Skeletal muscle tissue (tissue), 4 donors: ENCODE results near the gene NAA38. TPM values are rescaled to one million over a fixed set of nuclear protein-coding genes. Genes with fewer than 3 reads are reported as not detected.
A peak's percentile ranks its signal among the peaks of the same experiment; 100 is the strongest.

Experiments used
- H3K27ac ChIP-seq: one replicate; pipeline ENCODE4 v1.7.0; 2013; ENCODE audit warnings: mild to moderate bottlenecking, low read depth, low read length, inconsistent platforms
- H3K27me3 ChIP-seq, 3 donors: one replicate each; pipeline ENCODE4 v1.7.0; 2013; ENCODE audit warnings: low read length in 3 of 3; ENCODE audit not compliant: control insufficient read depth in 3 of 3, insufficient read depth in 3 of 3
- H3K36me3 ChIP-seq, 3 donors: one replicate each; pipeline ENCODE4 v1.7.0; 2013; ENCODE audit warnings: low read length in 3 of 3; ENCODE audit not compliant: control insufficient read depth in 3 of 3, insufficient read depth in 3 of 3
- H3K4me1 ChIP-seq, 3 donors: one replicate each; pipeline ENCODE4 v1.7.0; 2013; ENCODE audit warnings: low read length in 3 of 3, mild to moderate bottlenecking in 3 of 3; ENCODE audit not compliant: control insufficient read depth in 3 of 3, insufficient read depth in 3 of 3
- H3K4me3 ChIP-seq, 3 donors: one replicate each; pipeline ENCODE4 v1.7.0; 2013; ENCODE audit warnings: low read length in 3 of 3
- H3K9ac ChIP-seq, 3 donors: one replicate each; pipeline ENCODE4 v1.7.0; 2013; ENCODE audit warnings: low read length in 3 of 3, mild to moderate bottlenecking in 3 of 3, moderate library complexity in 2 of 3, low read depth in 1 of 3
- H3K9me3 ChIP-seq, 3 donors: one replicate each; pipeline ENCODE4 v1.7.0; 2013; ENCODE audit warnings: low read length in 3 of 3; ENCODE audit not compliant: control insufficient read depth in 3 of 3
- total RNA-seq: library from RNA; depleted of rRNA; stranded (reverse); fragments of >200 nt; gene quantifications from one replicate; pipeline ENCODE4 v1.2.3, GENCODE V29; 2014
- donor health status: Osteomylitis.

Gene NAA38
- total RNA-seq, 1 donor from 2014 or later: 50.1 TPM

DNA sequence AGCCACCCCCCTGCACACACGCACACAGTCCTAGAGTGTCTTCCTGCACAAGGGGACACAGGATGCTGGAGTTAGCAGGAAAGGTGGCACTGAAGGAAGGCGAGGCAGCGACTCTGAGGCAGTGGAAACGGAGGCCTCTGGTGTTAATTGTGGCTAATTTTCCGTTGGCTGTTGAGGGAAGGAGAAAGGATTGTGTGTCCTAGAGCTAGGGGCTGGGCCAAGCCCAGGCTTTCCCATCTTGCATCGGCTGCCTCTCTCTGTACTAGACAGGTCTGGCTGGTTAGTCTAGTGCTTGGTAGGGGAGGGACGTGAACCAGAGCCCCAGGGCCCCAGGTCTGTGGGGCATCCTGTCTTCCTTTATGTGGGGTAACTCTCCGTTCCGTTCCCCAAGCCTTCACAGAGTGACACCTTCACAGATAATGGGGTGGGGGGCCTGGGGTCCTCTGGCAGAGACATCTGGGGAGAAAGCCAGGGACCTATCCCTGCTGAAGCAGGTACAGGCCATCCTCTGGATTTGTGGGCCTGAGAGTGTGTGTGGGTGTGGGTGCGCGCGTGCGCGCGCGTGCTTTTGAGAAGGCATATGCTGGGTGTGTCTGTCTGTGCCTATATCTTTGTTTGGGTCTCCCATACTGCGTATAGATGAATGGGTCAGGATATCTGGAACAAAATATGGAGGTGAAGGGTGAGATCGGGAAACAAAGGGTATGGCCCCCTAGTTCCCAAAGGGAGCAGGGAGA lies 31.0 kb upstream of the NAA38 start, which contains the start of gene CHD3:
Gene CHD3 (plus strand): TSS at position 606 of the 737 bp plus-strand sequence. CDS start 212 bp downstream, outside the sequence.
- H3K27me3 ChIP-seq: peaks cover 0 to 29% (median 8%) of the 10 kb centered on the region in 3 donors
- peaks cover 6 to 11% (median 7%) of the 10 kb centered on the region in 3 donors for H3K36me3 ChIP-seq
- peaks cover 44 to 47% (median 46%) of the 10 kb centered on the region in 3 donors for H3K4me1 ChIP-seq
- H3K9me3 ChIP-seq: no peaks in the 10 kb centered on the region
- H3K27ac ChIP-seq: peak within 1 kb of the TSS; percentile 77
- peak within 1 kb of the TSS; percentile 73 to 77 (median 76) for H3K4me3 ChIP-seq
- H3K9ac ChIP-seq: peak within 1 kb of the TSS; percentile 50 to 75 (median 74)

DNA sequence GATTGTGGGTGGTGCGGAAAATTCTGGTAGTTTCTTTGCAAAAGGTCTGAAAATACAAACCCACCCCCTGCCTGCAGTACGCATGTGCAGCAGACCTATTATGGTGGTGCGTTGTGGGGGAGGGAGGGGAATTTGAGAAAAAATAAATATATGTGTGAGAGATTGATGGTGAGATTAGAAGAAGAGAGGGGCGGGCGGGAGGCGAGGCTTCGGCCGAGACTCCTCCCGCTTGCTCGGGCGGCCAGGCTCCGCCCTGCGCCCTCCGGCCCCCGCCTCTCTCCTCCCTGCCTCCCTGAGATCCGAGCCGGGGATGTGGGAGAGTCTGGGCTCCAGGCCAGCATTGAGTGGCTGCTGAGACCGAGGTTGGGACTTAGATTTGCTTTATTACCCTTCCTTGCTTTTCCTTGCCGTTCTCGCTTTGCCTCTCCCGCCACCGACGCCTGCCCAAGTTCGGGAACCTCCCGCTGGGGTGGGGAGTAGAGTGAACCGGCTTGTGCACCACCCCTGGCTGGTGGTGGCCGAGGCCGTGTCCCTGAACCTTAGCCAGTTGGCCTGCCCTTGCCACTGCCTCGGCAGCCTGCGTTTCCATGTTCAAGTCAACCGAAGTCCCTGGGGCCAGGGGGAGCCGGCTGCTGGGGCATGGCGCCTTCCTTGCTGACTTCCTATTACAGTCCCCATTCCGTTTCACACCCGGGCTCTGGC lies 30.3 kb upstream of the NAA38 start:
- Histone ChIP-seq H3K27me3 (peaks cover 0 to 34% (median 12%) of the 10 kb centered on the region in 3 donors), H3K4me3 (peak overlapping the region; percentile 73 to 77 (median 76)), H3K27ac (peak overlapping the region; percentile 77), H3K9ac (peak overlapping the region; percentile 50 to 75 (median 74)), H3K4me1 (peaks cover 44 to 47% (median 46%) of the 10 kb centered on the region in 3 donors), H3K9me3 (no peaks in the 10 kb centered on the region), H3K36me3 (peaks cover 6 to 11% (median 7%) of the 10 kb centered on the region in 3 donors)

DNA sequence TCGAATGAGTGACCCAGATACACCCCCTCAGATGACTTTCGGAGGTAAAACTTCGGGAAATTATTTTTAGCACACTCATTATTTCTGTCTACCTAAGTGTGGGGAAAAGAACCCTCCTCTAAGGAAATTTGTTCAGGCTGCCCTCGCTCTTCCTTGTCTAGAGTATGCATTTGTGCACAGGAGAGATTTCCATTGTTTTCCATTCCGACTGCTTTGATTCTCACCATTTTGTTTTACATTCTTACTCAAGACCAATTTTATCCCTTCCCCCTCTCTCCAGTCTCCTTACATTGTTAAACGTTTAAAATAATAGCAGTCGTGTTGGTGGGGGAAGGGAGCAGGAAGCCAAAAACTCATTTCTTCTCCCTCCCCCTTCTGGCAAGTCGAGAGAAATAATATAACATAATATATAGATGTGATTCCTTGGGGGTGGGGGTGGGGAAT lies 29.7 kb upstream of the NAA38 start:
- Histone ChIP-seq H3K9ac (peak overlapping the region in 2 of 3 donors; percentile 50 to 62), H3K9me3 (no peaks in the 10 kb centered on the region), H3K27ac (peak overlapping the region; percentile 77), H3K36me3 (peaks cover 6 to 11% (median 7%) of the 10 kb centered on the region in 3 donors), H3K4me3 (peak overlapping the region; percentile 45 to 77 (median 76)), H3K27me3 (peaks cover 0 to 38% (median 14%) of the 10 kb centered on the region in 3 donors), H3K4me1 (peaks cover 44 to 47% (median 46%) of the 10 kb centered on the region in 3 donors)

DNA sequence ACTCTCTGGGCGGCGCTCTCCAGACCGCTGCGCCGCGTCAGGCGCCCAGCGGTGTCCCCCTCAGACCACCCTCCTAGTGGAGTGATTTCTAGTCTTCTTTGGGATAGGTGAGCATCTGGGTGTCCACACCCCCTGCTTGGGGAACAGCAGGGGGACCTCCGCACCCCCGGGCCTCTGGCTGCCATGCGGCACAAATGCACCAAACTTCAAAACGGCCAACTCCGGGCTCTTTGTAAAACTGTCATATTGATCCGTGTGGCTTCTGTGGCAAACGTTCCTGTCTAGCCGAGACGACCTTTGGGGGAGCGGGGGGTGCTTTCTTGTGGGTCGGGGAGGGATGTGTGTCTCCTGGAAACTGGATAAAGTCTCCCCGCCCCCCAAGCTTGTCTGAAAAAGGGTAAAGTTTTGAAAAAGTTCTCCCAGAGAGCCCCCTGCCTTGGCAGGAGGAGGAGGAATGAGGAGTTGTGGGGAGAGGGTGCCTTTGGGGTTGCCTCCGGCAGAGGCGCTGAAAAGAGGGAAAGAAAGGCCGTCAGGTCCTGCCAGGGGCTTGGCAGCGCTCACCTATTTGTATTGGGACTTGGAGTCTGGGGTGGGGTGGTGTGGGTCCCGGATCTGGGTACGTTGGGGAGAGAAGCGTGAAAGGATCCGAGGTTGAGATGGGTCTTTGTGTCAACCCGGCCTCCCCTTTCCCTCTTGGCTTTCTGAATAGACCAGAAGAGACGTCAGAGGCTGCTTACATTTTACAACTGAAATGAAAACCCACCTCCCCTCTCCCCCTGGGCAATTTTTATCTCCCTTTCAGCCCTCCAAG lies 29.1 kb upstream of the NAA38 start:
- Histone ChIP-seq H3K4me1 (peaks cover 44 to 47% (median 46%) of the 10 kb centered on the region in 3 donors), H3K4me3 (peak overlapping the region; percentile 72 to 77 (median 76)), H3K9me3 (no peaks in the 10 kb centered on the region), H3K36me3 (peaks cover 6 to 8% (median 7%) of the 10 kb centered on the region in 3 donors), H3K27me3 (peaks cover 0 to 41% (median 15%) of the 10 kb centered on the region in 3 donors), H3K9ac (peak overlapping the region; percentile 20 to 62 (median 54)), H3K27ac (peak overlapping the region; percentile 77)

DNA sequence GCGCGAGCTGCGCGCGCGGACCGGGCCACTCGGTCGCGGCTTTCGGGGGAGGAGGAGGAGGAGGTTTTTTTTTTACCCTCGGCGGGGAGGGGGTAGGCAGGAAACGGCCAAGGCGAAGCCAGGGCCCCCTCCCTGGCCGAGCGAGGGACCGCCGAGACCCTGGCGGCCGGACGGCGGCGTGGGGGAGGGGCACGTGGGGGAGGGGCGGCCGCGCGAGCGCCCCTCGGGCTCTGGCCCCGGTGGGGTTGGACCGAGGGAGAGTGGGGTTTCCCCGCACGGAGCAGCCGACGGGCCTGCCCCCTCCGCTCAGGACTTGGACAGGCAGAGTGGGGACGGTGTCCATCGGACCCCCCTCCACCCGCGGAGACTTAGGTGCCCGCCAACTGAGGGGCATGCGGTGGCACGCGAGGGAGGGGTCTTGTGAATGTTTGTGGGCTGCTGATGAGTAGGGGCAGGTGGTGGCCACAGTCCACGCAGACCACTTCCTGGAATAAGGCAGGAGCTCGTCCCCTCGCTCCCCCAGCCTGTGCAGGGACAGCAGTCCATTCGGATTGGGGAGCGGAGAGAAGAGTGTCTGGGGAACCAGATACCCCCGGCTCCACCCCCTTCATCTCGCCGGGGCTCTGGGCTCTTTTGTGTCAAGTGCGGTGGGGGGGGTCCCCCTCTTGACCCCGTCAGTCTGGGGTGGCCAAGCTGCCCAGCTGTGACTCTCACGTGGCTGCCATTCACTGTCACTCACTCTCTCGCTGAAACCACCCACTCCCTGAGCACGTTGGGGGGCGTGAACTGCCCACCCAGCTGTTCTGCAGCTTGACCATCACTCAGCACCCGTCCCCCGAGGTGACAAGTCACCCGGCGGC lies 28.2 kb upstream of the NAA38 start:
- peaks cover 0 to 2% (median 1%) of the 10 kb centered on the region in 3 donors for H3K36me3 ChIP-seq
- H3K9ac ChIP-seq: peak overlapping the region; percentile 54 to 65 (median 62)
- H3K4me1 ChIP-seq: peaks cover 44 to 47% (median 46%) of the 10 kb centered on the region in 3 donors
- H3K4me3 ChIP-seq: peak overlapping the region; percentile 69 to 77 (median 72)
- H3K27me3 ChIP-seq: peaks cover 0 to 41% (median 19%) of the 10 kb centered on the region in 3 donors
- no peaks in the 10 kb centered on the region for H3K9me3 ChIP-seq
- peak overlapping the region; percentile 77 for H3K27ac ChIP-seq

DNA sequence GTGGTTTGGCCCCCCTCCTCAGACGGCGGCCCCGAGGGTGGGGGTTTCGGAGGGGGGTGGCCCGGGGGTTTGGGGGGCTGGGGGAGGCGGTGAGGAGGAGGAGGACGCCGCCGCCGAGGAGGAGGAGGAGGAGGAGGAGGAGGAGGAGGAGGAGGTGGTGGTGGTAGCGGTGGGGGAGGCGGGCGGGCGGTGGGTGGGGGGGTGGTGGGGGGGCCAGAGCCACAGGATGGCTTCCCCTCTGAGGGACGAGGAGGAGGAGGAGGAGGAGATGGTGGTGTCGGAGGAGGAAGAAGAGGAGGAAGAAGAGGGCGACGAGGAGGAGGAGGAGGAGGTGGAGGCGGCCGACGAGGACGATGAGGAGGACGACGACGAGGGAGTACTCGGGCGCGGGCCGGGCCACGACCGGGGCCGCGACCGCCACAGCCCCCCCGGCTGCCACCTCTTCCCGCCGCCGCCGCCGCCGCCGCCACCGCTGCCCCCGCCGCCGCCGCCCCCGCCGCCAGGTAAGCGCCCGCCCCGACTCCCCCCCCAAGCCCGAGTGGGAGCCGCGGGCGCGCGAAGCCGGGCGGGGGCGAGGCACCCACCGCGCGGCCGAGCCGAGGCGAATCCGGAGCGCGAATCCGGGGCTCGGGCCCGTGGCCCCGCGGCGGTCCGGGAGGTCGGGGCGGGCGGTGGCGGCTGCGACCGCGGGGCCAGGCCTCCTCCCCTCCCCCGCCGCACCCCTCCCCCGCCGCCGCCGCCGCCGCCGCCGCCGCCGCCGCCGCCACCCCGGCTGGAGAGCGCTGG lies 27.4 kb upstream of the NAA38 start:
- H3K9ac ChIP-seq: no peak overlapping the region
- H3K4me1 ChIP-seq: peaks cover 42 to 44% (median 42%) of the 10 kb centered on the region in 3 donors
- H3K27me3 ChIP-seq: peaks cover 0 to 41% (median 21%) of the 10 kb centered on the region in 3 donors

DNA sequence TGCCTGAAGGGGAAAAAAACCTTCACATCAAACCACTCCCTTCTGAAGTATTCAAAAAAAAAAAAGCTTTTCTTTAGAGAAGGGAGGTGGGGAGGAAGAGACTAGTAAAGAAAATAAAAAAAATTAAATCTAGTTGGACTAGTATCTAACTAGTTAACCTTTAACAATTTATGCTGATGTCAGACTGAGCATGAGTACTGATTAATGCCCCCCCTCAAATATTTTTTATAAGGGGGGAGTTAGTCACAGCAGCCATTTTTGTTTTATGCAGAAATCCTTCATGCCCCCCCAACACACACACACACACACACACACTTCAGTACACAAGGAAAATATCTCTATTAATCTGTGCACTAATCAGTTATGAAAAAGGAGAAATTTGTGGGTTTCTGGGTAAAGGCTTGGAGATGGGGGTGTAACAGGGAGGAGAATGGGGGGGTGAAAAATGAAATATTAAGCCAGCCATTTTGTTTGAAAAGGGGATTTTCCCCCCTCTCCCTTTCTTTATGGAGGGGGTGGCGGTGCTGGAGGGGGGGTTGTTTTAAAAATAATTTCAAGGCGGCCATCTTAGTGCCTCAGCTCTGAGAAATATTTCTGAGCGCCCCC lies 26.5 kb upstream of the NAA38 start:
- Histone ChIP-seq H3K27me3 (peaks cover 0 to 41% (median 25%) of the 10 kb centered on the region in 3 donors), H3K4me1 (peaks cover 33 to 35% (median 33%) of the 10 kb centered on the region in 3 donors), H3K4me3 (peak overlapping the region in 1 of 3 donors; percentile 14), H3K9me3 (no peaks in the 10 kb centered on the region), H3K27ac (no peak overlapping the region), H3K9ac (no peak overlapping the region), H3K36me3 (peaks cover 0 to 3% (median 0%) of the 10 kb centered on the region in 3 donors)

More for the DNA sequence above, 27.4 kb upstream of the NAA38 start:
- Histone ChIP-seq H3K27ac (no peak overlapping the region), H3K4me3 (peak overlapping the region; percentile 46 to 72 (median 51)), H3K9me3 (no peaks in the 10 kb centered on the region), H3K36me3 (peaks cover 0 to 3% (median 0%) of the 10 kb centered on the region in 3 donors)

DNA sequence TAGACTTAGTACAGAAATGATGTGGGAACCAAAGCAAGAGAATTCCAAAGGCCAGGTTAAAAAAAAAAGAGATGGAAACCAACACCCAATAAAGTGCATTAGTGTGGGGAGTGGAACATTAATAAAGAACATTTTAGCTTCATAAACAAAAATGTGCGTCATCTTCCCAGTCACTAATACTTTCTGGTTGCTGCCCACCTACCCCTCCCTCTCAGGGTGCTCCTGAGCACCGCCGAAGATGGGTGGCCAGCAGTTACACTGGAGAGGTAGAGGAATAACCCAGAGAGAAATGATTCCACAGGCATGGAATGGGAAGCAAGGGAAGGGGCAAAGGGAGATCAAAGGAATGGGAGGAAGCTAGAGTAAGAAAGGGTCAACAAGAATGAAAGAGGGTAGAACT lies 25.3 kb upstream of the NAA38 start:
- Histone ChIP-seq H3K4me1 (peaks cover 21 to 22% (median 21%) of the 10 kb centered on the region in 3 donors), H3K9ac (no peak overlapping the region), H3K36me3 (peaks cover 0 to 3% (median 0%) of the 10 kb centered on the region in 3 donors), H3K9me3 (no peaks in the 10 kb centered on the region), H3K27ac (no peak overlapping the region), H3K27me3 (peaks cover 0 to 31% (median 25%) of the 10 kb centered on the region in 3 donors), H3K4me3 (no peak overlapping the region)
